ENCODE results near the gene TMA16. TPM values are rescaled to one million over a fixed set of nuclear protein-coding genes. Genes with fewer than 3 reads are reported as not detected.

Gene TMA16
- total and polyA plus RNA-seq, 4 donors, result 17.7 to 27.3 (median 23.8) TPM

- H3K4me3 ChIP-seq (ENCODE audit: low read length in 2 of 2), result no peak overlapping the region
- 40 to 42% methylated on average over 10 of the region's 10 CpGs for WGBS, 2 donors
- no peaks in the 10 kb centered on the region for H3K4me1 ChIP-seq (ENCODE audit: control insufficient read depth in 1 of 2, insufficient read depth in 2 of 2, low read length in 2 of 2)
- H3K27ac ChIP-seq (ENCODE audit: low read depth in 1 of 2, low read length in 2 of 2), result no peak overlapping the region
- ATAC-seq (ENCODE audit: low FRiP score), result peak; percentile 74
- no peaks in the 10 kb centered on the region for H3K27me3 ChIP-seq (ENCODE audit: control insufficient read depth in 1 of 2, insufficient read depth in 2 of 2, low read length in 1 of 2)
- no peaks in the 10 kb centered on the region for H3K36me3 ChIP-seq (ENCODE audit: control insufficient read depth in 1 of 2, insufficient read depth in 2 of 2, low read length in 1 of 2)
- no peaks in the 10 kb centered on the region for H3K9me3 ChIP-seq (ENCODE audit: control insufficient read depth, low read length)
- intact Hi-C loops (cut with DNase I), result loop anchor here in 1 of 2 donors (5.0 to 10.0 kb wide), 3 partner anchors 66 to 904 kb away; partner anchors contain the start of gene NPY5R
- no peak for DNase-seq
These were observed 54.2 kb downstream of the TMA16 start for GRCh38 chr4:163548481-163549243.

DNA sequence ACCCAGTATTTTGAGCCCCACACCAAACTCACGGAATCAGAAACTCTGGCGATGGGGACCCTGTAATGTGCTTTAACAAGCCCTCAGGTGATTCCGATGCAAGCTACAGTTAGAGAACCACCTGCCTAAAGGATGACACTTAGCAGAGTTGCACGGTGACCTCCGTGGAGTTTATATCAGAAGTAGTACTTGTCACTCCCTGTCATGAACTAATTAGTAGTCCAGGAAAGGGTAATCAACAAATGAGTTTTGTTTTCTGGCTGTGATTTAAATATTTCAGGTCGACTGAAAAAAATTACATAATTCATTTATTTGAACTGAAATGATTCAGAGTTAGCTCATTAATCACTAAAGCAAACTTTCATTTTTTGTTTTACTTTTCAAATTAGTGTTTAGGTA, 56.4 kb downstream of the TMA16 start:
- Histone ChIP-seq H3K27me3 (ENCODE audit: control insufficient read depth in 1 of 2, insufficient read depth in 2 of 2, low read length in 1 of 2) (no peaks in the 10 kb centered on the region), H3K4me3 (ENCODE audit: low read length in 2 of 2) (no peak overlapping the region), H3K27ac (ENCODE audit: low read depth in 1 of 2, low read length in 2 of 2) (no peak overlapping the region), H3K4me1 (ENCODE audit: control insufficient read depth in 1 of 2, insufficient read depth in 2 of 2, low read length in 2 of 2) (no peaks in the 10 kb centered on the region), H3K9me3 (ENCODE audit: control insufficient read depth, low read length) (no peaks in the 10 kb centered on the region), H3K36me3 (ENCODE audit: control insufficient read depth in 1 of 2, insufficient read depth in 2 of 2, low read length in 1 of 2) (no peaks in the 10 kb centered on the region)
- no peak for ATAC-seq (ENCODE audit: low FRiP score)
- DNase-seq, result no peak
- 66 to 70% methylated on average over 6 of the region's 6 CpGs for WGBS, 2 donors
- intact Hi-C loops (cut with DNase I), result loop anchor here (5.0 to 10.0 kb wide), 4 partner anchors 1054 to 1196 kb away; no protein-coding TSS in a partner anchor

GRCh38 chr4:163553146-163553545, 58.7 kb downstream of the TMA16 start:
- intact Hi-C loops (cut with DNase I), result loop anchor here (5.0 to 10.0 kb wide), 4 partner anchors 1056 to 1194 kb away; no protein-coding TSS in a partner anchor
- no peak for DNase-seq

GRCh38 chr4:163554870-163555465, 60.5 kb downstream of the TMA16 start:
- H3K36me3 ChIP-seq (ENCODE audit: control insufficient read depth in 1 of 2, insufficient read depth in 2 of 2, low read length in 1 of 2), result no peaks in the 10 kb centered on the region
- peaks cover 0 to 2% of the 10 kb centered on the region in 2 donors for H3K27me3 ChIP-seq (ENCODE audit: control insufficient read depth in 1 of 2, insufficient read depth in 2 of 2, low read length in 1 of 2)
- H3K4me3 ChIP-seq (ENCODE audit: low read length in 2 of 2), result no peak overlapping the region
- DNase-seq (no peak), ATAC-seq (ENCODE audit: low FRiP score) (no peak)
- H3K4me1 ChIP-seq (ENCODE audit: control insufficient read depth in 1 of 2, insufficient read depth in 2 of 2, low read length in 2 of 2), result no peaks in the 10 kb centered on the region
- intact Hi-C loops (cut with DNase I), result loop anchor here (5.0 to 10.0 kb wide), 4 partner anchors 1058 to 1192 kb away; no protein-coding TSS in a partner anchor
- WGBS, 2 donors, result 19% methylated on average over 3 of the region's 3 CpGs
- H3K27ac ChIP-seq (ENCODE audit: low read depth in 1 of 2, low read length in 2 of 2), result no peak overlapping the region
- no peaks in the 10 kb centered on the region for H3K9me3 ChIP-seq (ENCODE audit: control insufficient read depth, low read length)

More at GRCh38 chr4:163553146-163553545, 58.7 kb downstream of the TMA16 start:
- no peaks in the 10 kb centered on the region for H3K27me3 ChIP-seq (ENCODE audit: control insufficient read depth in 1 of 2, insufficient read depth in 2 of 2, low read length in 1 of 2)
- no peak overlapping the region for H3K4me3 ChIP-seq (ENCODE audit: low read length in 2 of 2)
- no peak for ATAC-seq (ENCODE audit: low FRiP score)
- 79% methylated on average over 4 of the region's 4 CpGs for WGBS, 2 donors
- H3K9me3 ChIP-seq (ENCODE audit: control insufficient read depth, low read length), result no peaks in the 10 kb centered on the region
- H3K4me1 ChIP-seq (ENCODE audit: control insufficient read depth in 1 of 2, insufficient read depth in 2 of 2, low read length in 2 of 2), result no peaks in the 10 kb centered on the region
- no peak overlapping the region for H3K27ac ChIP-seq (ENCODE audit: low read depth in 1 of 2, low read length in 2 of 2)
- H3K36me3 ChIP-seq (ENCODE audit: control insufficient read depth in 1 of 2, insufficient read depth in 2 of 2, low read length in 1 of 2), result no peaks in the 10 kb centered on the region

GRCh38 chr4:163556177-163556576, 61.7 kb downstream of the TMA16 start:
- intact Hi-C loops (cut with DNase I), result loop anchor here in 1 of 2 donors (10.0 kb wide), 1 partner anchor 1189 kb away; no protein-coding TSS in a partner anchor
- Histone ChIP-seq H3K4me3 (ENCODE audit: low read length in 2 of 2) (no peak overlapping the region), H3K27me3 (ENCODE audit: control insufficient read depth in 1 of 2, insufficient read depth in 2 of 2, low read length in 1 of 2) (peaks cover 0 to 2% of the 10 kb centered on the region in 2 donors), H3K4me1 (ENCODE audit: control insufficient read depth in 1 of 2, insufficient read depth in 2 of 2, low read length in 2 of 2) (no peaks in the 10 kb centered on the region), H3K36me3 (ENCODE audit: control insufficient read depth in 1 of 2, insufficient read depth in 2 of 2, low read length in 1 of 2) (no peaks in the 10 kb centered on the region), H3K9me3 (ENCODE audit: control insufficient read depth, low read length) (no peaks in the 10 kb centered on the region), H3K27ac (ENCODE audit: low read depth in 1 of 2, low read length in 2 of 2) (no peak overlapping the region)
- DNase-seq (no peak), ATAC-seq (ENCODE audit: low FRiP score) (no peak)
- 24 to 35% methylated on average over 2 of the region's 2 CpGs for WGBS, 2 donors

DNA sequence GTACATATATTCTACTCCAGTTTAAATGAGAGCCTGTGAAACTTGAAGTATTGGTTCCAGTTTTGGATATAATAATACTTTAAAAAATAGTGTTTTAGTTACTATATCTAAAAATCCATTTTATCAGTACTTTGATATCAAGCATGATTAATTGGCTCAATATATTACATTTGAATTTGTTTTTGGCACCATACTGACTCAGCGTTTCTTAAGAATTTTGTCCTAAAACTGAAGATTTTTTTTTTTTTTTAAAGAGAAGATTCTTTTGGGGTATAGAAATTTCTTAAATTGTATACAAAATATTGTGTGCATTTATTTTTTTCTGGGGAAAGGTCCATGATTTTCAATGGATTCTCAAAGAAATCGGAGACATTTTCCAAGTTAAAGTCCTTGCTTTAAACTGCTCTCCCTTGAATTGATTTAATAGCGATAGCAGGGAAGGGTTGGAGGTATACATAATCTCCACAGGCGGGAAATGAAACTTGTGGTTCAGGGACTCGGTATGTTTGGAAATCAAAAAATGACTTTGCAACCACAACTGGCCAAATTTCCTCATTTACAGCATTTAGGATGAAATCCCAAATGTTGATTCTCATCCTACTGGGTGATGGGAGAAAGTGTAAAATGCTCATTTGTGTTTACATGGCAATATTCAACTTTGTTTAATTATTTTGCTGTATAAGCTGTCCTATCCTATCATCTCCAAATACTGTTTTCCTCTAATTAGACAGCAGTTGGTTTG, 62.3 kb downstream of the TMA16 start:
- intact Hi-C loops (cut with DNase I), result loop anchor here in 1 of 2 donors (10.0 kb wide), 1 partner anchor 1188 kb away; no protein-coding TSS in a partner anchor
- no peaks in the 10 kb centered on the region for H3K4me1 ChIP-seq (ENCODE audit: control insufficient read depth in 1 of 2, insufficient read depth in 2 of 2, low read length in 2 of 2)
- H3K4me3 ChIP-seq (ENCODE audit: low read length in 2 of 2), result no peak overlapping the region
- H3K27me3 ChIP-seq (ENCODE audit: control insufficient read depth in 1 of 2, insufficient read depth in 2 of 2, low read length in 1 of 2), result peaks cover 0 to 2% of the 10 kb centered on the region in 2 donors
- H3K9me3 ChIP-seq (ENCODE audit: control insufficient read depth, low read length), result no peaks in the 10 kb centered on the region
- H3K27ac ChIP-seq (ENCODE audit: low read depth in 1 of 2, low read length in 2 of 2), result no peak overlapping the region
- WGBS, 2 donors, result 56% methylated on average over 5 of the region's 5 CpGs
- H3K36me3 ChIP-seq (ENCODE audit: control insufficient read depth in 1 of 2, insufficient read depth in 2 of 2, low read length in 1 of 2), result no peaks in the 10 kb centered on the region
- ATAC-seq (ENCODE audit: low FRiP score) (no peak), DNase-seq (no peak)

DNA sequence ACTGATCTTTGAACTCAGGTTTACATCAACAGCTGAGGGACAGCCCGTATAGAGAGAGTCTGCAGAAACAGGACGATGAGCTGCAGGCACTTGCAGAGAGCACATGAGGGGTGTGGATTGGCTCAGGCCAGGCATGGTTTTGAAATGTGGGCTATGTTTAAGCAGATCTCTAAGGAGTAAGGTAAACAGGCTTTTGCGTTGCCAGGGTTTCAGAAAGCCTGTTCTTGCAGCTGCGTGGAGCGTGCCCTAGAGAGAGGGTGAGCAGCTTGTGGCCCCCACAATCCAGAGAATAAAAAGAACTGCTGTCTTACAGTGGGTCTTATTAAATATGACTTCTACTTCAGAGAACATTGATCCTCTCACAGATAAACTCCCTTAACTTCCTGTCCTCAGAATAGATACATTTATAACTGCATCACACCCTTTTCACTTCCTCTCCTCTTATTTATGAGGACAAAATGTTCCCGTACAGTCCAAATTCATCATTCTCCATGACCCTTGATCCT, 64.1 kb downstream of the TMA16 start:
- no peaks in the 10 kb centered on the region for H3K4me1 ChIP-seq (ENCODE audit: control insufficient read depth in 1 of 2, insufficient read depth in 2 of 2, low read length in 2 of 2)
- WGBS, 2 donors, result 36 to 43% methylated on average over 6 of the region's 6 CpGs
- DNase-seq (no peak), ATAC-seq (ENCODE audit: low FRiP score) (no peak)
- no peaks in the 10 kb centered on the region for H3K9me3 ChIP-seq (ENCODE audit: control insufficient read depth, low read length)
- intact Hi-C loops (cut with DNase I), result loop anchor here in 1 of 2 donors (10.0 kb wide), 1 partner anchor 1186 kb away; no protein-coding TSS in a partner anchor
- H3K4me3 ChIP-seq (ENCODE audit: low read length in 2 of 2), result no peak overlapping the region
- H3K36me3 ChIP-seq (ENCODE audit: control insufficient read depth in 1 of 2, insufficient read depth in 2 of 2, low read length in 1 of 2), result no peaks in the 10 kb centered on the region
- H3K27ac ChIP-seq (ENCODE audit: low read depth in 1 of 2, low read length in 2 of 2), result no peak overlapping the region
- H3K27me3 ChIP-seq (ENCODE audit: control insufficient read depth in 1 of 2, insufficient read depth in 2 of 2, low read length in 1 of 2), result peaks cover 0 to 2% of the 10 kb centered on the region in 2 donors

- H3K27me3 ChIP-seq (ENCODE audit: control insufficient read depth in 1 of 2, insufficient read depth in 2 of 2, low read length in 1 of 2), result peaks cover 0 to 3% of the 10 kb centered on the region in 2 donors
- intact Hi-C loops (cut with DNase I), result no loop called here
- ATAC-seq (ENCODE audit: low FRiP score), result no peak
- H3K4me1 ChIP-seq (ENCODE audit: control insufficient read depth in 1 of 2, insufficient read depth in 2 of 2, low read length in 2 of 2), result no peaks in the 10 kb centered on the region
- no peak overlapping the region for H3K4me3 ChIP-seq (ENCODE audit: low read length in 2 of 2)
- H3K9me3 ChIP-seq (ENCODE audit: control insufficient read depth, low read length), result no peaks in the 10 kb centered on the region
- DNase-seq, result no peak
- 94 to 98% methylated on average over 2 of the region's 2 CpGs for WGBS, 2 donors
- no peaks in the 10 kb centered on the region for H3K36me3 ChIP-seq (ENCODE audit: control insufficient read depth in 1 of 2, insufficient read depth in 2 of 2, low read length in 1 of 2)
- H3K27ac ChIP-seq (ENCODE audit: low read depth in 1 of 2, low read length in 2 of 2), result no peak overlapping the region
These were observed 68.0 kb downstream of the TMA16 start for GRCh38 chr4:163562496-163562895.

Measured in aorta (tissue), 5 donors.